SJCRH30 (cell line): ENCODE data around the gene ALG2. TPM values are rescaled to one million over a fixed set of nuclear protein-coding genes. Genes with fewer than 3 reads are reported as not detected.
A peak's percentile ranks its signal among the peaks of the same experiment; 100 is the strongest.

Experiments used
- DNase-seq, 2 experiments: peaks; one replicate each; pipeline ENCODE4 v3.0.0-alpha.2; 2015 to 2020
- H3K27ac ChIP-seq: fragments of 250-450 bp; sonication (Bioruptor Pico); 2 replicates; pipeline ENCODE4 v1.5.1; 2020; ENCODE audit warnings: mild to moderate bottlenecking, moderate library complexity
- H3K27me3 ChIP-seq: fragments of 250-450 bp; sonication (Bioruptor Pico); 2 replicates; pipeline ENCODE4 v1.5.1; 2020; ENCODE audit warnings: mild to moderate bottlenecking, moderate library complexity
- H3K36me3 ChIP-seq: fragments of 250-450 bp; sonication (Bioruptor Pico); 2 replicates; pipeline ENCODE4 v1.5.1; 2020; ENCODE audit warnings: mild to moderate bottlenecking, moderate library complexity
- H3K4me1 ChIP-seq: fragments of 250-450 bp; sonication (Bioruptor Pico); 2 replicates; pipeline ENCODE4 v1.5.1; 2020; ENCODE audit warnings: mild to moderate bottlenecking, moderate library complexity
- H3K4me3 ChIP-seq: fragments of 250-450 bp; sonication (Bioruptor Pico); 2 replicates; pipeline ENCODE4 v1.5.1; 2020; ENCODE audit warnings: mild to moderate bottlenecking, moderate library complexity
- H3K9me3 ChIP-seq: fragments of 250-450 bp; sonication (Bioruptor Pico); replicated peaks from 2 replicates; pipeline ENCODE4 v1.5.1; 2020; ENCODE audit warnings: mild to moderate bottlenecking, moderate library complexity
- total RNA-seq: library from RNA; depleted of rRNA; stranded (reverse); fragments of >200 nt; shearing (Covaris generic); gene quantifications from 2 replicates; pipeline ENCODE4 v1.2.3, GENCODE V29; 2014; rRNA removed

ALG2 gene, protein sequence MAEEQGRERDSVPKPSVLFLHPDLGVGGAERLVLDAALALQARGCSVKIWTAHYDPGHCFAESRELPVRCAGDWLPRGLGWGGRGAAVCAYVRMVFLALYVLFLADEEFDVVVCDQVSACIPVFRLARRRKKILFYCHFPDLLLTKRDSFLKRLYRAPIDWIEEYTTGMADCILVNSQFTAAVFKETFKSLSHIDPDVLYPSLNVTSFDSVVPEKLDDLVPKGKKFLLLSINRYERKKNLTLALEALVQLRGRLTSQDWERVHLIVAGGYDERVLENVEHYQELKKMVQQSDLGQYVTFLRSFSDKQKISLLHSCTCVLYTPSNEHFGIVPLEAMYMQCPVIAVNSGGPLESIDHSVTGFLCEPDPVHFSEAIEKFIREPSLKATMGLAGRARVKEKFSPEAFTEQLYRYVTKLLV
- total RNA-seq: 38.4 and 38.7 TPM in 2 replicates

DNA sequence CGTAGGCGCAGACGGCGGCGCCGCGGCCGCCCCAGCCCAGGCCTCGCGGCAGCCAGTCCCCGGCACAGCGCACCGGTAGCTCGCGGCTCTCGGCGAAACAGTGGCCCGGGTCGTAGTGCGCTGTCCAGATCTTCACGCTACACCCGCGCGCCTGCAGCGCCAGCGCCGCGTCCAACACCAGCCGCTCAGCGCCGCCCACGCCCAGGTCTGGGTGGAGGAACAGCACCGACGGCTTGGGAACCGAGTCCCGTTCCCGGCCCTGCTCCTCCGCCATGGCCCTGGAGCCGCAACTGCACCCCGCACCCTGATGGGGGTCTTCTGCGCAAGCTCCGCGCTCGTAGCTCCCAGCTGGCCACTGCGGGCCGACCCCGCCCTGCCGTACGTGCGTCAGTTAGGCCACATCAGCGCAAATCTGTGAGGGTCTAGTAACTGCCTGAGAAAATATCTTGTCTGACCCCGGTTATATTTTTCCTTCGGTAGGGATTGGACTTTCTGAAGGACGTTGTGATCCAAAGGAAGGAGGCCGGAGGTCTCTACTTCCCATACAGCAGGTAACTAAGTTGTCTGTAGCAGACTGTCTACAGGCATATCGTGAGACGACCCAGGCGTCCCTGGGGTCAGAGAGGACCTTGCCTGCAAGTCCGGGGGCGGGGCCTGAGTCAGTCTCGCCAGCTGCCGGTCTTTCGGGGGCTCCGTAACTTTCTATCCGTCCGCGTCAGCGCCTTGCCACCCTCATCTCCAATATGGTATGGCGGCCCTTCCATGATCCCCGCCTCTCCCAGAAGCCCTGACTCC lies at the start of gene ALG2, which contains the start of gene SEC61B:
Gene ALG2 (minus strand): TSS at position 322 of the 795 bp plus-strand sequence. CDS start 48 bp downstream, at position 274.
Gene SEC61B (plus strand): TSS at position 662 of the 795 bp plus-strand sequence. CDS start 82 bp downstream, at position 744.
- Histone ChIP-seq H3K4me1 (no peaks in the 10 kb centered on the region; the same call in 1 of the 2 replicates), H3K36me3 (peaks cover 38% of the 10 kb centered on the region)
- peak; percentile 97 to 98 for DNase-seq

DNA sequence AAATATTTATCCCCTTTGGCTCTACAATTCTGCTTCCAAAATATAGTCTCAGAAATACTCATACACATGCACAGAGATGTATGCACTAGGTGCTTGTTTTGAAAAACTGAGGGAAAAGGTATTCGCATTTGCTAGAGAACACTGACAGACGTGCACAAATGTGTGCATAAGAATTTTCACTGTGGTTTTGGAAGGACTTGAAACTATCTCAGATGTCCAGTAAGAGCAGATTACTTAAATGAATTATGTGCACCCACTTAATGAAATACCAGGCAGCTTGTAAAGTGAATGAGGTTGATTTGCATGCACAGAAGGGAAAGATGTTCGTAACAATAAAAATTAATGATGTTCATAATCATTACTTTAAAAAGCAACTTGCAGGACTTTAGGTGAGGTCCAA lies 48.7 kb upstream of the ALG2 start:
- Histone ChIP-seq H3K4me3 (no peak overlapping the region), H3K27me3 (no peaks in the 10 kb centered on the region; the same call in 1 of the 2 replicates), H3K9me3 (no peaks in the 10 kb centered on the region), H3K36me3 (no peaks in the 10 kb centered on the region), H3K27ac (no peak overlapping the region), H3K4me1 (no peaks in the 10 kb centered on the region)
- DNase-seq: no peak

More for the DNA sequence above, at the start of gene ALG2, which contains the start of gene SEC61B:
- Histone ChIP-seq H3K4me3 (peak within 1 kb of the TSS; percentile 89), H3K27me3 (no peaks in the 10 kb centered on the region), H3K27ac (peak within 1 kb of the TSS; percentile 99), H3K9me3 (no peaks in the 10 kb centered on the region)

DNA sequence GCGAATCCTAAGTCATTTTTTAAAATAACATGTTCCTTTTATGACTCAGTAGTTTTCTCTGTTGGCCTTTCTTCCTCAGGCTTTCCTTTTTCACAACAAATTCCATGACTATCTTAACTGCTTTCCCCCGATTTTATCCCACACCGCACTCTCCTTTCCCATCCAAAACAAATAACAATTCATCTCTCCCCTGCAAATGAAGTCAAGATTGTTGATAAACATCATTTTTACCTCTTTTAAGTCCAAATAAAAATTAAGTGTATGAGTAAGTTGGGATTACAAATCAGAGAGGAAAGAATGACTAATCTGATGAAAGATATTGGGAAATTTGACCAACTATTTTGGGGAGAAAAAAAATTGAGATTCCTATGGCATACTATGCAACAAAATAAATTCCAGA lies 47.7 kb upstream of the ALG2 start:
- H3K9me3 ChIP-seq: no peaks in the 10 kb centered on the region
- H3K4me1 ChIP-seq: no peaks in the 10 kb centered on the region
- no peak for DNase-seq
- no peak overlapping the region for H3K27ac ChIP-seq
- no peak overlapping the region for H3K4me3 ChIP-seq
- no peaks in the 10 kb centered on the region; the same call in 1 of the 2 replicates for H3K27me3 ChIP-seq
- H3K36me3 ChIP-seq: no peaks in the 10 kb centered on the region

DNA sequence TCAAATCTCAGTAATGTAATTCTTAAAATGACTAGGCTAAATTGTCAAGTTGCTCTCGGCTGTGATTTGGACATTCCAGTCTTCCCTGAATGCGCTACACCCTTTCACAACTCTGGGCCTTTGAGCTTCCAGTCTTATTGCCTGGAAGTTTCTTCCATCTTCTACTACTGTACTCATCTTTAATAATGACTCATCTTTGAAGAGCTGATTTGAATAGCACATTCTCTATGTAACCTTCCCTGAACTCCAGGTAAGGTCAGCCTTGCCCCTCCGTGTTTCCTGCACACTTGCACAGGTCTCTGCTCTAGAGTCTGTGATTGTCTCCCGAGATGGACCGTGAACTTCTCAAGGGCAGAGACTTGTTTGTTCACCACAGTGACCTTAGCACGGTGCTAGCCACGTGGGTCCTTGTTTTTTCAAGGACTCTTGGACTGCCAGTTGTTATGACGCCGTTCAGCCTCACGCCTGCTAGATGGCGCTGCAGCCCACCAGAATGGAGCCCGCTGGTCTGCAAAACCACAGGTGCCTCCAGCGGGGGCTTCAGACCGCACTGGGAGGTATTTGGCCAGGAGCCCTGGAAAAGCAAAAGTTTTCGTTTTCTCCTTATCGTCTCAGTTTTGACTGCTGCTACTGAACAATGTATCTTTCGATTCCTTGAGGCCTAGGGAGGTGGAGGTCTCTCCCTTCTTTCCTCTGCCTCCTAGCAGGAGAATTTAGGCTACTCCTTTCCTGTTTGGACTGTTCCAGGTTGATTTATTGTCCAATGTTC lies 44.7 kb upstream of the ALG2 start:
- Histone ChIP-seq H3K9me3 (no peaks in the 10 kb centered on the region), H3K27ac (no peak overlapping the region), H3K36me3 (no peaks in the 10 kb centered on the region), H3K27me3 (no peaks in the 10 kb centered on the region; the same call in 1 of the 2 replicates), H3K4me3 (no peak overlapping the region), H3K4me1 (no peaks in the 10 kb centered on the region)
- peak; percentile 79 to 87 for DNase-seq

DNA sequence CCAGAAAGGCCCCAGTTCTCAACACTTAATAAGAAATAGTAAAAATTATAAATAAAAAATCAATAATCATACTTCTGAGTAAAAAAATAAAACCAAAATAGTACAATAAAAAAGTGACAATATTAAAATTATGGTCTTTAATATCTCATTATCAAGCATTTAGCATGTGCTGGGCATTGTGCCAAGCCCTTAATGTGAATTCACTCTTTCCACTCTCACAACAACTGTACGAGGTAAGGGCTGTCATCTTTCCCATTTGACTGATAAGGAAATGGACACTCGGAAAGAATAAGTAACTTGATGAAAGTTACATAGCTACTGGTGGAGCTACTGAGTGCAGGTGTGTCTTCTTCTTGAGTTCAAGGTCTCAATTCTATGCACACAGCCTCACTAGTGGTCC lies 43.9 kb upstream of the ALG2 start:
- no peak overlapping the region for H3K27ac ChIP-seq
- no peaks in the 10 kb centered on the region for H3K4me1 ChIP-seq
- no peaks in the 10 kb centered on the region; the same call in 1 of the 2 replicates for H3K27me3 ChIP-seq
- H3K4me3 ChIP-seq: no peak overlapping the region
- no peaks in the 10 kb centered on the region for H3K36me3 ChIP-seq
- DNase-seq: no peak
- H3K9me3 ChIP-seq: no peaks in the 10 kb centered on the region

DNA sequence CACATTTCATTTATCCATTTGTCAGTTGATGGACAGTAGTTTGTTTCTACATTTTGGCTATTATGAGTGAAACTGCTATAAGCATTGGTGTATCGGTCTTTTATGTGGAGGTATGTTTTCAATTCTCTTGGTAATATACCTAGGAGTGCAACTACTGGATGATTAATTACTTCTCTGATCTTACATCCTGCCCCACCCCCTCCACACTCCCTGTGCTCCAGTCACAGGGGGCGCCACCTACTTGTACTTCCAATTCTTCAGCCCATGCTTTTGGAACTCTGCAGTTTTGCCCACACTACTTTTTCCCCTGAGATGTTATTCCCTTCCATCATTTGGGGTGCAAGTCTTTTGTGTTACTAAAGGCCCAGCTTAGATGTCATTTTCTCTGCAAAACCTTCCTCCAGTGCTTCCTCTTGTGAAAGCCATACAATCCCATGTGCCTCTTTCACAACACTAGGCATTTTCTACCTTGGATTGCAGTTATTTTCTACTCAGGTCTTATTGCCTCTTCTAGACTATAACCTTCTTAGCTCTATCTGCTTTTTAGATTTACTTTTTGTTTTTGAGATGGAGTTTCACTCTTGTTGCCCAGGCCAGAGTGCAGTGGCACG lies 42.4 kb upstream of the ALG2 start:
- Histone ChIP-seq H3K9me3 (no peaks in the 10 kb centered on the region), H3K4me3 (no peak overlapping the region), H3K27me3 (no peaks in the 10 kb centered on the region), H3K36me3 (no peaks in the 10 kb centered on the region), H3K4me1 (no peaks in the 10 kb centered on the region), H3K27ac (no peak overlapping the region)
- peak; percentile 18 to 31 for DNase-seq

DNA sequence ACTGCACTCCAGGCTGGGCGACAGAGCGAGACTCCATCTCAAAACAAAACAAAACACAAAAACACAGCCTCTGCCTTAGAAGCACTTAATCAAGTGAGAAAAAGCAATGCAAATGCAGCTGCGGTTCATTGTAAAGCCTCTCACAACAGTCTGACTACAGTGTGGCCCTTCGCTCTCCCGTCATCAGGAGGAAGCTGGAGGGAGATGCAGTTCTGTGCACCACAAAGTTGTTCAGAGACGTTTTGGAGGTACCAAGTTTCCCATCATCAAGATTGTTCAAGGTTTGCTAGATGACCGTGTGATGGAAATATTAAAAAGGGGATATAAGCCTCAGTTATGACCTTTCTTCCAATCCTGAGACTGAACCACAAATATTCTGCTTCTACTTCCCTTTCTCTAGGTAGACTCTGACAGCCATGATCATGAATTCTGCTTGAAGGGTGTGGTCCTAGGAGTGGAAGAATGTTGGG lies 41.2 kb upstream of the ALG2 start:
- H3K27me3 ChIP-seq: no peaks in the 10 kb centered on the region
- no peak for DNase-seq

DNA sequence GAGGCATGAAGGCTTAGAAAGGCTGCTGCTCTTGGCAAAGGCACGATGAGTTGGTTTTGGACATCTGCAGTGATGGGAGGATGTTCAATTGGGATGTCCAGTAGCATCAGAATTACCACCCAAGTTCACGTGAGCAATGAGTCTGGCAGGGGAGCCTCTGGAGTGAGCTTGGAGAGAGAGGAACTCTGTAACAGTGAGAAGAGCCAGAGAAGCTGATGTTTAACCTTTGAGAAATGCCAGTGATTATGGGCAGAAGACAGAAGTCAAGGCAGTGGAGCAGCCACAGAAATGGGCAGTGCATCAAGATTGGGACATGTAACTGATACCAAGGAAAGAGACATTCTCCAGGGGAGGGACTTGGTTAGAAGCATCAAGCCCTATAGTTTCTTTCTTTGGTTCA lies 40.2 kb upstream of the ALG2 start:
- DNase-seq: no peak
- no peak overlapping the region for H3K4me3 ChIP-seq
- H3K36me3 ChIP-seq: no peaks in the 10 kb centered on the region
- no peaks in the 10 kb centered on the region for H3K9me3 ChIP-seq
- no peak overlapping the region for H3K27ac ChIP-seq
- no peaks in the 10 kb centered on the region for H3K27me3 ChIP-seq
- no peaks in the 10 kb centered on the region for H3K4me1 ChIP-seq

More for the DNA sequence above, 41.2 kb upstream of the ALG2 start:
- H3K4me1 ChIP-seq: no peaks in the 10 kb centered on the region
- no peaks in the 10 kb centered on the region for H3K36me3 ChIP-seq
- no peak overlapping the region for H3K27ac ChIP-seq
- no peak overlapping the region for H3K4me3 ChIP-seq
- H3K9me3 ChIP-seq: no peaks in the 10 kb centered on the region

DNA sequence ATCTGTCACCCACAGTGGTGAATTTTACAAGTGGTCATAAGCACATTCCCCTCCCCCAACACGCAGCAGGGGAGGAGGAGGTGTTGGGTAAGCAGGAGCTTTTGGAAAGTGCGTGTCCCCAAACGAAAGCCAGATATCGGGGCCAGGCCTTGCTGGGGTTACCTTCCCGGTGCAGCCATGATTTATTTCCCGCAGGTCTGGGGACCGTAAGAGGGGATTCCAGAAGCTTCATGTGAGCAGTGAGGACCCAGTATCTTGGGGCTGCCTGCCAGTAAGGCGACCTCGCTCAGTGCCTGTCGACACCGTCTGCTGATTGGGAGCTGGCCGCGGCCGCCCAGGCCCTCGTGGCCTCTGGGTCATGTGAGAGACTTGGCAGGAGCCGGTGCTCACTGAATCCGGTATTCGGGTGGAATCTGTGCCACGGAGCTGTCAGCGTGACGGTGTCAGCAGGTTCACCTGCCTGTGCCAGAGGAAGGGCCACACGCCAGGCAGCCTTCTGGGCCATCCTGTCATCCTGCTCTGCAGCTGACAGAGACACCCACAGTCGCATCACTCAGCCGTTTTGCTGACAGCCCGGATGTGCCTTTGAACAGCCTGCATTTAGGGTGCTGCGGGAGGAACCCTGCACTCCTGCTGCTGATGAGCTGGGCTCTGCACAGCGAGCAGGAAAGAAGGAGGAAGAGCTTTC lies 37.6 kb upstream of the ALG2 start:
- H3K36me3 ChIP-seq: no peaks in the 10 kb centered on the region
- peak overlapping the region; percentile 50 for H3K4me3 ChIP-seq
- no peaks in the 10 kb centered on the region; the same call in 1 of the 2 replicates for H3K9me3 ChIP-seq
- H3K4me1 ChIP-seq: peaks cover under 1% of the 10 kb centered on the region
- H3K27me3 ChIP-seq: no peaks in the 10 kb centered on the region
- DNase-seq: peak; percentile 52 to 56
- H3K27ac ChIP-seq: no peak overlapping the region

DNA sequence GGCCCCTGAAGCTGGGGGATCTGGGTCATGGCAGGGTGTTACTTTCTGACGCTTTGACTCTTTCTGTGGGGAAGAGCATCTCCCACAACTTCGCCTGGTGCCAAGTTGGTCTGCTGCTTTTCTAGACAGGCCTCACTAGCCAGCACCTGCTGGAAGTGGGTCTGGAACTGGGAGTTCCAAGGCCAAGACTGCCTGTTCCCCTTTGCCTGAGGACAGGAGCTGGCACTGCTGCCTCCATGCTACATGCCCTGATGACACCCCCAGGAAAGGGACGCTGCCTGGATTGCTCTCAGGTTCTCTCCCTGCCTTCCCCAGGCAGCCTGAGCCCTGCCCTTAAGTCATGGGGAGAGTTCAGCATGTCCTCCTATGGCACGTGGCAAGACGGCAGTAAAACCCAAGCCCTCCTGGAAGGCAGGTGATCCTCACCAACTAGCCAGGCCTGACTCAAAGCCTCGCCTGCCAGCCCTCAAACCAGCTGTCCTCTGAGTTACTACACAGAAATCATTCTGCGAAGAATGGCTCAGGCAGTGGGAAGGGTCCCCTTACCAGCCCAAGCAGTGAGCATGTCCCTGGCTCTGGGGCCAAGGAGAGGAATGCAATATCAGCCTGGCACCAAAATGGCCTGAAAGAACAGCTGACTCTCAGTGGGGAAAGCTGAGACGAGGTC lies 36.1 kb upstream of the ALG2 start:
- peak; percentile 16 to 35 for DNase-seq
- H3K36me3 ChIP-seq: no peaks in the 10 kb centered on the region
- no peak overlapping the region for H3K4me3 ChIP-seq
- H3K27ac ChIP-seq: no peak overlapping the region
- peaks cover 11% of the 10 kb centered on the region for H3K4me1 ChIP-seq
- H3K27me3 ChIP-seq: no peaks in the 10 kb centered on the region
- H3K9me3 ChIP-seq: no peaks in the 10 kb centered on the region; the same call in 1 of the 2 replicates

DNA sequence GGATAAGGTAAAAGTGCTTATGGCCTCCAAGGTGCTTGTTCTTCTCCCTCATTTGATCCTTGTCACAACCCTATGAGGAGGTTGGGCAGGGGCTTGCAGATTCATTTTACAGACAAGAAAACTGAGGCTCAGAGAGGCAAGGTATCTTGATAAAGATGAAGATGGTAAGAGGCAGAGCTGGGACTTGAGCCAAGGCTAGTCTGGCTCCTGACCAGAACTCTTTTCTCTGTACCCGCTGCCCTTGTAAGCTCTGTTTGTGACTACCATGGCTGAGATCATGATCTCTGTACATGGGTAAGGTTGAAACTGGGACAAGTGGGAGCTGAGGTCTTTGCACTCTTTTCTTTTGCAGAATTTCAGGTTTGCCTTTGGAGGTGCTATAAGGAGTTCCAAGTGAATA lies 33.9 kb upstream of the ALG2 start:
- DNase-seq: no peak
- Histone ChIP-seq H3K4me3 (no peak overlapping the region), H3K36me3 (no peaks in the 10 kb centered on the region), H3K9me3 (no peaks in the 10 kb centered on the region; the same call in 1 of the 2 replicates), H3K27me3 (no peaks in the 10 kb centered on the region), H3K27ac (no peak overlapping the region), H3K4me1 (peaks cover 11% of the 10 kb centered on the region)

DNA sequence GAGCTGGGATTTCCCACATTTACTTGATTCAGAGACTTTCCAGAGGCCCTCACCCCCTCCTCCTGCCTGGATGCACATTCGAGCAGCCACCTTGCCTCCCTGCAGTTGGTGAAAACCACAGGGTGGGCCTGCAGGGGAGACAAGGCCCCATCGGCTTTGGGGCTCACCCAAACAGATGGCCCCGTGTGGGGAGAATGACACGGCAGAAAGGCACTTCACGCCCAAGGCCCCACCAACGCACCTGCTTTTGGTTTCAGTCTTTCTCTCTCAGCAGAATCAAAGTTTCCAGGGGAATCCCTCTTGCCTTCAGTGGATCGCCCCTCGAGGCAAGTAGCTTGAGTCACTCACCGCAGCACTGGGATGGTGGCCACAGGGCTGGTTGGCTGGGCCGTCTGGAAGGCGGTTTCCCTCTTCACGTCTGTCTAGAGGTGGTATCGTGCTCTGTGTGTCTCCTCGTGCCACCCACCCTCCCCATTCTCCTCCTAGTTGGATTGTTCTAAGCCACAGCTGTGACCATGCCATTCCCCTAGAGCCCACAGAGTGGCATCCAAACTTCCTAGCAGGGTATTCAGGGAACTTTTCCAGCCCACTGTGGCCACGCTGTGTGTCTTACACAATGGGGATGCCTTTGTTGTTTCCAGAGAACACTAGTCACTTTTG lies 32.2 kb upstream of the ALG2 start:
- no peaks in the 10 kb centered on the region; the same call in 1 of the 2 replicates for H3K9me3 ChIP-seq
- peak; percentile 74 to 76 for DNase-seq

More for the DNA sequence above, 32.2 kb upstream of the ALG2 start:
- peaks cover 11% of the 10 kb centered on the region for H3K4me1 ChIP-seq
- no peaks in the 10 kb centered on the region for H3K36me3 ChIP-seq
- H3K4me3 ChIP-seq: peak overlapping the region; percentile 4; the same call in 1 of the 2 replicates
- no peaks in the 10 kb centered on the region for H3K27me3 ChIP-seq
- peak overlapping the region; percentile 31 for H3K27ac ChIP-seq
